DOHH2 (cell line): ENCODE data around the gene SCNN1B.

ENCODE experiments used
- H3F3A ChIP-seq: fragments of 200-600 bp; sonication (generic), shearing (Covaris generic); 2 replicates; pipeline ENCODE4 v1.6.0; 2016; ENCODE audit warnings: antibody characterized with exemption, mild to moderate bottlenecking; ENCODE audit not compliant: control insufficient read depth, insufficient read depth
- H3K27ac ChIP-seq: fragments of 200-600 bp; sonication (generic); 2 replicates; pipeline ENCODE4 v1.5.1; 2014; ENCODE audit warnings: low read depth, mild to moderate bottlenecking, low read length, moderate library complexity
- H3K27me3 ChIP-seq: fragments of 200-600 bp; sonication (generic); 2 replicates; pipeline ENCODE4 v1.6.1; 2014; ENCODE audit warnings: mild to moderate bottlenecking, low read length, mixed read lengths; ENCODE audit not compliant: control insufficient read depth
- H3K36me3 ChIP-seq: fragments of 200-600 bp; sonication (generic); 2 replicates; pipeline ENCODE4 v1.6.1; 2014; ENCODE audit warnings: mild to moderate bottlenecking, low read length, moderate library complexity, mixed read lengths; ENCODE audit not compliant: control insufficient read depth
- H3K4me1 ChIP-seq: fragments of 200-600 bp; sonication (generic); 2 replicates; pipeline ENCODE4 v1.6.1; 2014; ENCODE audit warnings: mild to moderate bottlenecking, low read length, mixed read lengths; ENCODE audit not compliant: control insufficient read depth
- H3K4me2 ChIP-seq: fragments of 200-600 bp; sonication (generic); 2 replicates; pipeline ENCODE4 v1.6.0; 2014; ENCODE audit warnings: mild to moderate bottlenecking, low read length, moderate library complexity
- H3K4me3 ChIP-seq: fragments of 200-600 bp; sonication (generic); 2 replicates; pipeline ENCODE4 v1.5.1; 2014; ENCODE audit warnings: mild to moderate bottlenecking, low read length, mixed read lengths
- H3K79me2 ChIP-seq: fragments of 200-600 bp; sonication (generic); 2 replicates; pipeline ENCODE4 v1.6.1; 2014; ENCODE audit warnings: mild to moderate bottlenecking, low read length, mixed read lengths; ENCODE audit not compliant: control insufficient read depth
- H3K9me2 ChIP-seq: fragments of 200-600 bp; sonication (generic); replicated peaks from 2 replicates; pipeline ENCODE4 v1.6.1; 2014; ENCODE audit warnings: mild to moderate bottlenecking, low read length, mixed read lengths; ENCODE audit not compliant: control insufficient read depth
- H3K9me3 ChIP-seq: fragments of 200-600 bp; sonication (generic); 2 replicates; pipeline ENCODE4 v1.6.1; 2014; ENCODE audit warnings: antibody characterized with exemption, low read length, mixed read lengths; ENCODE audit not compliant: control insufficient read depth, insufficient read depth
- H4K20me1 ChIP-seq: fragments of 200-600 bp; sonication (generic); 2 replicates; pipeline ENCODE4 v1.6.0; 2014; ENCODE audit warnings: low read depth, mild to moderate bottlenecking, antibody characterized with exemption, low read length, moderate library complexity; ENCODE audit not compliant: control insufficient read depth, insufficient read depth
- CTCF ChIP-seq: fragments of 200-600 bp; sonication (generic); IDR thresholded peaks from one replicate; pipeline ENCODE4 v1.5.1; 2014; ENCODE audit warnings: antibody characterized with exemption, mild to moderate bottlenecking, low read depth, low read length; ENCODE audit not compliant: poor library complexity, severe bottlenecking
- EZH2phosphoT487 ChIP-seq: fragments of 200-600 bp; sonication (generic); IDR thresholded peaks from 2 replicates; pipeline ENCODE4 v1.6.1; 2017; ENCODE audit warnings: borderline replicate concordance, mild to moderate bottlenecking, antibody characterized with exemption, low read length, moderate library complexity, mixed read lengths

Gene SCNN1B

GRCh38 chr16:23316232-23316631, 14.1 kb downstream of the SCNN1B start:
- Histone ChIP-seq H3K4me2 (no peak overlapping the region), H3K4me3 (no peak overlapping the region), H3K27me3 (no peaks in the 10 kb centered on the region), H3K9me3 (no peaks in the 10 kb centered on the region), H4K20me1 (no peaks in the 10 kb centered on the region), H3K9me2 (no peaks in the 10 kb centered on the region), H3K4me1 (no peaks in the 10 kb centered on the region), H3F3A (no peaks in the 10 kb centered on the region), H3K27ac (no peak overlapping the region), H3K36me3 (no peaks in the 10 kb centered on the region), H3K79me2 (no peaks in the 10 kb centered on the region)
- no peak for TF ChIP-seq CTCF
- no peak for TF ChIP-seq EZH2phosphoT487

- Histone ChIP-seq H3K27me3 (no peaks in the 10 kb centered on the region), H3K4me2 (no peak overlapping the region), H3K4me3 (no peak overlapping the region), H4K20me1 (no peaks in the 10 kb centered on the region), H3F3A (no peaks in the 10 kb centered on the region), H3K27ac (no peak overlapping the region), H3K4me1 (no peaks in the 10 kb centered on the region), H3K9me3 (no peaks in the 10 kb centered on the region), H3K79me2 (no peaks in the 10 kb centered on the region), H3K36me3 (no peaks in the 10 kb centered on the region), H3K9me2 (no peaks in the 10 kb centered on the region)
- TF ChIP-seq EZH2phosphoT487 (no peak), CTCF (no peak)
Observed at GRCh38 chr16:23316634-23317265, 14.6 kb downstream of the SCNN1B start.

DNA sequence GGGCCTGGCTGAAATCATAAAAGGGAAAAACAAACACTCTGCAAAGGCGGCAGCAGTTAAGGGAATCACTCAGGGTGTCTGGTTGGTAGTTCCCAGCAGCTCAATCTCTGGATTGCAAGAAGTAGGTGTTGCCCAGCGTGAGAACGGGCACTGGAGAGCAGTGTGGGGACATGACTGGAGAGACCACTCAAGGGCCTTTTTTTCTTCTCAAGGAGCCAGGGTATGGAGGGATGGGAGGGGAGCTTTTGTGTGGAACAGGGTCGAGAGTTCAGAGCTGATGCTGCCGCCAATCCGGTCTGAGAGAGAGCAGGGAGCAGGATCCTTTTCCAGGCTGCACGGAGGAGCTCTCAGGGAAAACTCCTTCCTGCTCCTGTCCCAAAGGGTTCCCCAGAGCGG, 15.2 kb downstream of the SCNN1B start:
- no peaks in the 10 kb centered on the region for H3F3A ChIP-seq
- H3K27ac ChIP-seq = no peak overlapping the region
- H3K4me1 ChIP-seq = no peaks in the 10 kb centered on the region
- no peaks in the 10 kb centered on the region for H3K79me2 ChIP-seq
- TF ChIP-seq CTCF (no peak), EZH2phosphoT487 (no peak)
- no peaks in the 10 kb centered on the region for H3K27me3 ChIP-seq
- no peaks in the 10 kb centered on the region for H3K36me3 ChIP-seq
- H3K4me2 ChIP-seq = no peak overlapping the region
- no peaks in the 10 kb centered on the region for H3K9me3 ChIP-seq
- H4K20me1 ChIP-seq = no peaks in the 10 kb centered on the region
- H3K9me2 ChIP-seq = no peaks in the 10 kb centered on the region
- no peak overlapping the region for H3K4me3 ChIP-seq
